Globus pallidus (tissue), 1 donor: Measurements from ENCODE around the gene F12.
A peak's percentile ranks its signal among the peaks of the same experiment; 100 is the strongest.

Source experiments
- DNase-seq: peaks from one replicate; pipeline ENCODE4 v3.0.0-alpha.2; 2015; ENCODE audit warnings: low spot score

Gene F12

DNA sequence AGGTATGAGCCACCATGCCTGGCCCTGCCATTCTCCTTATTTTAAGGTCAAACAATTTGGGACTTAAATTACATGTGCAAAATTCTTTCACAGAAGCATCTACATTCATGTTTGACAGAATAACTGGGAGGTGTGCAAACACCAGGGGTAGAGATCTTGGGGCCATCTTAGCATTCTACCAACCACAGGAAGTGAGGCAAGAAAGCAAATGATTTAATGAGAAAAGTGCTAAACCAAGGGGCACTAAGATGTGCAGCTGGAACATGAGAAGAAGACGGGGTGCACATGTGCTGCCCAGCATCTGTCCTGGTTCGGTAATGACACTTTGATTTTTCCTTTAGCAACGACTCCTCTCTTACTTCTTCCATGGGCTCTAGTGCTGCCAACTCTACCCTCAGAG lies 1.2 kb upstream of the F12 start:
- DNase-seq = no peak

DNA sequence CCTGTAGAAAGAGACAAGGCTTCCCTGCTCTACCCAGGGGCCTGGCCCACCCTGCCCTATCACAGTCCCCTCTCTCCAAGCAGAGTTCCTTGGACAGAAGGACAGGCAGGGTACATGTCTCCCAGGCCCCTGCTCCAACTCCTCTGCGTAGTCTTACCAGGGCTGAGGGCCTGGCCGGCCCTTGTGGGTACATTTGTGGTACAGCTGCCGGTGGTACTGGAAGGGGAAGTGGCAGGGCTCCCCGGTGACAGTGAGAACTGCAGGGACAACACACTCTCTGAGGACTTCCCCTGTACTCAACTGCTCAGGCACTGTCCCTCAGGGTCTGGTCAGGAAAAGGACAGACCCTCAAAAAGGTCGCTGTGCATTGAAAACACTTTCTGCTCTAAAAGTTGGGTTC lies 3.6 kb downstream of the F12 start:
- no peak for DNase-seq

DNA sequence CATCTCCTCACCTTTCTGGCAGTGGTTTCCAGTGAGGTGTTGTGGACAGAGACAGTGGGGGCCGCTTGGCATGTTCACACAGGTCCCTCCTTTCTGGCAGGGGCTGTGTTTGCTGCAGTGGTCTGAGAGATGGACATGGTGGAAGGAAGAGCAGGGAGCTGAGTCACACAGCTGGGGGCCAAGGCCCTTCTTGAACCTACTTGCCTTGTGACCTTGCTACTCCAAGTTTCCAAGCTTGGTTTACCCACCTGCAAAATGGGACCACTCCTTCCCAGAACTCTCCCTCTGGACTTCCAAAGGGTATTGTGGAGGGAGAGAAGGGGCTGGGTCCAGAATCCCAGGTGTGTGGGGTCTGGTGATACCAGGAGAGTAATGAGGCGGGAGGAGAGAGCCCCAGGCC lies 4.1 kb downstream of the F12 start:
- DNase-seq = no peak

DNA sequence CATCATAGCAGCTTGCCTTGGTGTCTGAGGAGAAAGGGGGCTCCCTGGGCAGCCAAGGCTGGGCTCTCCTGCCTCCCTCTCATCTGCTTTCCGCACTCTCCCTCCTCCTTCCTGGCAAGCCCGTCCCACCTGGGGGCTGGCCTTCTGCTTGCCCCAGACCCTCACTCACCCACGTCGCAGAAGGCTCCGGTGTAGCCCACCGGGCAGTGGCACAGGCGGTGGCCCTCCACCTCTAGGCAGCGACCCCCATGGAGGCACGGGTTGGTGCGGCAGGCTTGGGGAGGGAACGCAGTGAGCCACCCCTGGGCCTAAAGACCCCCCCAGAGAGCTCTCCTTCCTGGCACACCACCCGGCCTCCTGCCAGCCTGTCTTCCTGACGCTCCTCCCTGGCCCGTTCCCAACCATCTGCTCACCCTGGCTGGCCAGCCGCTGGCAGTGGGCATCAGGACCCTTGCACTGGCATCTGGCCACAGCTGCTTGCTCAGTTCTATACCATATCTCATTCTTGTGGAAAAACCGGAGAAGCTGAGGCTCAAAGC lies 4.7 kb downstream of the F12 start:
- DNase-seq = no peak

DNA sequence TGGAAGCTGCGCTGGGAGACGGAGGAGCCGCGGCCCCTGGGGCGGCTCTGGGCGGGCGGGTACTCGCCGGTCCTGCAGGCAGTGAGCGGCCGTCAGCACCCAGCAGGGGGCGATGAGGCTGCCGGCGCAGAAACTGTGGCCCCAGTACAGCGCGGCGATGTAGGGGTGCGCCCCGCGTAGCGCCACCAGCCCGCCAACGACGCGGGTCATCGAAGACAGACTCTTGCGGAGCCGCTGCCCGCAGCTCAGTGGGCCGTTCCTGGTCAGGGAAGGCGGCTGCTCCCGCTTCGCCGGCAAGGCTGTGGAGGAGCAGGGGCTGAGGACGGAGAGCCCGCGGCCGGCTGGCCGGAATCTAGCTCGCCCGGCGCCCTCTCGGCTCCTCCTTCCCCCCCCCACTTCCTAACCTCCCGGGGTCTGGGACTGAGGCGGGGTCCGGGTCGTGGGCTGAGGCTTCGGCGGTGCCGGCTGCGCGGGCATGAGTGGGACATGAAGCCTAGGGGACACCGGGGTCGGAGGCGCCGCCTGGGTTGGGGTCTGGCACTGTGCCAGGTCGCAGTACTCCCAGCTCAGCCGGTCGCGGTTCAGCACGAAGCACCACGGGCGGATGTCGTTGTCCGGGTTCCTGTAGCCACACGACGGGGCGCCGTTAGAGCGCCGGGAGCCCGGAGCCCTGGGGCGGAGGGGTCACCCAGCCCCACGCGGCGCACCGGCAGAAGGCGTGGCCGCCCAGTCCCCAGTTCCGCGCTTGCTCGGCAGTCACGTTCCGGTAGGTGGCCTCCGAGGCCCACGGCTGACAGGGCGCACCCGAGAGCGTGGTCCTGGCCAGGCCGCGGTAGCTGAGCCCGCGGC lies 5.3 kb downstream of the F12 start:
- DNase-seq = peak; percentile 50

DNA sequence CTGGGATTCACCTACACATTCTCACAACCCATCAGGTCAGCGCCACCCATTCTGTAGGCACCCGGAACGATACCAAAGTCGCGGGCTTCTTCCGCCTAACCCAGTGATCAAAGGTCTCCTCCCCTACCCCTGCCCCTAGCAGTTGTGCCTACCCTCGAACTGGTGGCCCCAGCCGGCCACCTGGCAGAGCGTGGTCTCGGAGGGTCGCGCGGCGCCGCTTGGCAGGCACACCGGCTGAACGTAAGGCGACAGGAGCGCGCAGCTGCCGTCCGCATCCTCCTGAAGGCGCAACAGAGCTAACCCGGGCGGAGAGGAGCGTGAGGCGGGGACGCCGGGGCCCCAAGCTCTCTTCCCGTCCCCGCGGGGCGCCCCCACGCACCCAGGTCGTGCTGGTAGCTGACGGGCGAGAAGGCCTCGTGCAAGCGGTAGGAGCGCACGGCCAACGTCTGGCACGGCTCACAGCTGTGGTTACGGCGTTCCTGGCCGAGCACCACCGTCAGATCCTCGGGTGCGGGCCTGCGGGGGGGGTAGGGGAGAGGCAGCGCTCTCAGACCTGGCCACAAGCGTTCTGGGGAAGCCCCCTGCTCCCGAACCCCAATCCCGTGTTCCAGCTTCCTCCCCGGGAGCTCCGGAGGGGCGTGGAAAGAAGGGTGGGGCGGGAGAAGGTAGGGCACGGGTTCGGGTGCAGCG lies 6.1 kb downstream of the F12 start:
- no peak for DNase-seq

DNA sequence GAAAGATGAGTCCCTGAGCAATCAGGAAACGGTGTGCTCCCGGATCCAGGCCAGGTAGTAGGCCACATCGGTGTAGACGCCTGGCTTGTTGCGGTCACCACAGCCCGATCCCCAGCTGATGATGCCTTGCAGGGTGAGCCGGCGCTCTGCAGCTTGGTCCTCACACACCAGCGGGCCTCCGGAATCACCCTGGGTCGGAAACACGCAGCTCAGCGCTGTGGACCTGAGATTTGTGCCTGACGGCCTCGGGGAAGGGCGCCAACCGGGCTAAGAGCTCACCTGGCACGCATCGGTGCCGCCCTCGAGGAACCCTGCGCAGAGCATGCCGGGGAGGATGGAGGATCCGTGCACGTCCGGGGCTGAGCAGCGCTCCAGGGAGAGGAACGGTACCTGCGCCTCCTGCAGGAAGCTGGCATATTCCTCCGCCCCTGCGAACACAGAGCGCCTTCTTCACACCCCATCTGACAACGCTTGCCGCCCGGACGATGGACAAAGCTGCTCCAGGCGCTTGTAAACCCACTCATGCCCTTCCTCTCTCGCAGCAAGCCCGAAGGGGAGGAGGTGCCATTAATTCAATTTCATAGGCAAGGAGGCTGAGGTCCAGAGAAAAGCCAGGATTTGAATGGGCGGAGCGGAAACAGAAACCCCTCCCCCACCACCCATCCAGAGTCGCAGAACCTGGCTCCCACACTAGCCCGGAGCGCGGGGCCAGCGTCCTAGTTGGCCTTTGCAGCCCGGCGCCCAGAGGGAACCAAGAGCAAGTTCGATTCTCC lies 6.9 kb downstream of the F12 start:
- DNase-seq = no peak

DNA sequence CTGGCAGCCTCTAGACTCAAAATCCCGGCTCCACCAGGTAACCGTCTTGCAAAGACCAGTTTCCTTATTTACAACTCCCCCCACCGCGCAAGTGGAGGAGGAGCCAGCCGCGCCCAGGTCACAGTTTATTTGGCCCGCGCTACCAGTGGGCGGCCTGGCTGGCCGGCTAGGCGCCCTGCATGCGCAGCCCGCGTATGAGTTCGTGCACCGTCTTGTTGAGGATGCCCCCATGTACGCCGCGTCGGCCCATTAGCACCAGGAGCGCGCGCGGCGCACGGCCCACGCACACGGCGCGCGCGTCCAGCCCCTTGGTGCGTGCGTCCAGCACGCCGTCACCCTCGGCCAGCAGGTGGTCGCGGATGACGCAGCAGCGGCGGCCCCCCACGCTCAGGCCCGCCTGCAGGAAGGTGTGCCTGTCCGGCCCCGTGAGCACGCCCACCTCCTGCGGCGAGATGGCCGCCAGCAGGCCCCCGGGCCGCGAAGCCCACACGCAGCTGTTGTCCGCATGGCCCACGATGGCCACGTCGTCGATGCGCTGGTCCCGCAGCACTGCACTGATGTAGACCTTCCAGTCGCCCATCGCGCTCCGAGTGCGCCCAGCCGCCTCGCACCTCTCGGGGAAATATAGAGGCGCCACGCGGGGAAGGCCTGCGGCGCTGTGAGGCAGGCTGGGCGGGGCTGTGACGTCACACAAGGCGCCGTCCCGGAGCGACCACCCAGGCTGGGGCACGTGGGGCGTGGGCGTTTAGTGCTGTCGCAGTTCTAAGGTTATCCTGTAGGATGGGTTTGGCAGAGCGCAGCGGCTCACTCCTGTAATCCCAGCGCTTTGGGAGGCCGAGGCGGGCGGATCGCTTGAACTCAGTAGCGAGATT lies 9.1 kb downstream of the F12 start, which contains the start of gene PFN3:
Gene PFN3 (minus strand): TSS at position 665 of the 872 bp plus-strand sequence. CDS start 85 bp downstream, at position 580.
- DNase-seq = no peak

DNA sequence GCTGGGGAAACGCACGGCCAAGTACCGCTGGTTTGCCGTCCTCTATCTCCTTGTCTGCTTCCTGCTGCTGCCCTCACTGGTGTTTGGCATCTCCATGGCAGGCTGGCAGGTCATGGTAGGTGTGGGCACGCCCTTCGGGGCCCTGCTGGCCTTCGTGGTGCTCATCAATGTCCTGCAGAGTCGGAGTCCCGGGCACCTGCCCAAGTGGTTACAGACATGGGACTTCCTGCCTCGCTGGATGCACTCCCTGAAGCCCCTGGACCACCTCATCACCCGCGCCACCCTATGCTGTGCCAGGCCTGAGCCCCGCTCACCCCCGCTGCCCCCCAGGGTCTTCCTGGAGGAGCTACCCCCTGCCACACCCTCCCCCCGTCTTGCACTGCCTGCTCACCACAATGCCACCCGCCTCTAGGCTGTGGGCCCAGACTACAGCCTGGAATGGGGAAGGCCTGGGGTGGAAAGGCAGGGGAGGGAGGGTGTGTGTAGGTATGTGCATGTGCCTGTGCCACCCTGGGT lies 11.4 kb downstream of the F12 start:
- no peak for DNase-seq

DNA sequence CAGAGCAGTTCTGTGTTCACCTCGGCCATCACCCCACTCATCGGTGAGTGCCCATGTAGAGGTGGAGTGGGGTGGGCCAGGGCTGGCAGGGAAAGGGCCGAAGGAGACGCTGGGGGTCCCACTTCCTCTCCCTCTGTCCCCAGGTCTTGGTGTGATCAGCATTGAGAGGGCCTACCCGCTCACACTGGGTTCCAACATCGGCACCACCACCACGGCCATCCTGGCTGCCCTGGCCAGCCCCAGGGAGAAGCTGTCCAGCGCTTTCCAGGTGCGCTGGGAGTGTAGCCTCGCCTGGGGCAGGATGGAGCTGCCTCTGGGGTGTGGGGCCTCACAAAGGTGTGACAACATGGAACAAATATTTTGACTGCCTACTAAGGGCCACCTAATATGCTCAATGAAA lies 12.6 kb downstream of the F12 start:
- DNase-seq = no peak

DNA sequence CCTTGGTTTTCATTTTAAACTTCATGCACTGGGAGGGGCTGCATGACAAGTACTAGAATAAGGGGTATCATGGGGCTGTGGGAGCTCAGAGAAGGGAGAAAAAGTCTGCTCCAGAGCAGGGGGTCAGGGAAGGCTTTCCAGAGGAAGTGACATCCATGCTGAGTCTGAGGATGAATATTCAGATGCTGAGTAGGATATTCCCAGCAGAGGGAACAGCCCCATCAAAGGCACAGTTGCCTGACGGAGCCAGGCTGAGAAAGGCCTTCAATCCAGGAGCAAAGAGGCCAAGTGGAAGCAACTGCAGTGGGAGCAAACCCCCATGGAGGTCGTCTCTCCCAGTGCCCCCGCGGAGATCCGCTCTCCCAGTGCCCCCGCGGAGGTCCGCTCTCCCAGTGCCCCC lies 13.3 kb downstream of the F12 start:
- DNase-seq = no peak

DNA sequence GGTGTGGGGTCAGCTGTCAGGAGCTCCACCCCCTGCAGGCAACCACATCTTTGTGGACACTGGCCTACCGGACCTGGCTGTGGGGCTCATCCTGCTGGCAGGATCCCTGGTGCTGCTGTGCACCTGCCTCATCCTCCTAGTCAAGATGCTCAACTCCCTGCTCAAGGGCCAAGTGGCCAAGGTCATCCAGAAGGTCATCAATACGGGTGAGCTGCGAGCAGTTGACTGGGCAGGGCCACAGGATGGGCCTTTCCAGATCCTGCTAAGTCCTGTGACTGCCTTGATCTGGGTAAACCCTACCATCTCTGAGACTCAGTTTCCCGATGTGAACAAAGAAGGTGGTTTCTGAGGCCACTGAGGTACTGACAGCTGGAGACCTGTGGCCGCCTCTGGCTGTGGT lies 15.4 kb downstream of the F12 start:
- no peak for DNase-seq

DNA sequence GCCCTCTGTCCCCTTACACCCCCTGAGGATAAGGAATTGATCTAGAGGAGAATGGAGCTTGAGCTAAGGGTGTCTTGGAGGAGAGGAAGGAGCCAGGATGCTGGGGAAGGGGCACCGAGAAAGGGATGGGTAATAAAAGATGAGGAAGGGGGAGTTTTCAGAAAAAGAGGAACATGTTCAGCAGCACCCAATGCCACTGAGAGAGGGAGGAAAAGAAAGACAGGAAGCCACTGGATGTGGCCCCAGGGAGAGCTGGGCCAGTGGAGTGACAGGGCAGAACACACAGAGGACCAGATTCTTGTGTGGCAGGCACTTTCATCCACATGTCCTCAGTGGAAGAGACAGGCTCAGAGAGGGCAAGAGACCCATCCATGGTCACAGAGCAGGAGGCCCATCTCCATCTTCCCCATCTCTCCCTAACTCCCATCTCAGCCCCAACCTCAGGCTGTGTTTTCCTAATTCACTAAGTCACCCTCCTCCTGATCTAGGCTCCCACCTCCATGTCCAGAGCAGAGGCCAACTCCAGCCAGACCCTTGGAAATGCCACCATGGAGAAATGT lies 16.1 kb downstream of the F12 start:
- no peak for DNase-seq

DNA sequence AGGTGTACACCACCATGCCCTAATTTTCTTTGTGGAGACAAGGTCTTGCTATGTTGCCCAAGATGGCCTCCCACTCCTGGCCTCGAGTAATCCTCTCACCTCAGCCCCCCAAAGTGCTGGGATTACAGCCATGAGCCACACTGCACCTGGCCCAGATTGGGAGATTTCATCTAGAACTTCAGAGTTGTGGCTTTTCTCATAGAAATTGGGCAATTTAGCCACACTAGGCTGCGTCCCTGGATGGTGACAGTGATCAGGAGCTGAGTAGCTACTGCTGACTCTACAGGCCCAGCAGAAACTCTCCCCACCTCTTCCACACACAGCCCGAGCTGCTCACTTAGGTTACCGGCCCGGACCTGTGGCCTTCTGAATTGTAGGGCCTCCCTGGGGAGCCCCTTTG lies 16.6 kb downstream of the F12 start:
- no peak for DNase-seq

DNA sequence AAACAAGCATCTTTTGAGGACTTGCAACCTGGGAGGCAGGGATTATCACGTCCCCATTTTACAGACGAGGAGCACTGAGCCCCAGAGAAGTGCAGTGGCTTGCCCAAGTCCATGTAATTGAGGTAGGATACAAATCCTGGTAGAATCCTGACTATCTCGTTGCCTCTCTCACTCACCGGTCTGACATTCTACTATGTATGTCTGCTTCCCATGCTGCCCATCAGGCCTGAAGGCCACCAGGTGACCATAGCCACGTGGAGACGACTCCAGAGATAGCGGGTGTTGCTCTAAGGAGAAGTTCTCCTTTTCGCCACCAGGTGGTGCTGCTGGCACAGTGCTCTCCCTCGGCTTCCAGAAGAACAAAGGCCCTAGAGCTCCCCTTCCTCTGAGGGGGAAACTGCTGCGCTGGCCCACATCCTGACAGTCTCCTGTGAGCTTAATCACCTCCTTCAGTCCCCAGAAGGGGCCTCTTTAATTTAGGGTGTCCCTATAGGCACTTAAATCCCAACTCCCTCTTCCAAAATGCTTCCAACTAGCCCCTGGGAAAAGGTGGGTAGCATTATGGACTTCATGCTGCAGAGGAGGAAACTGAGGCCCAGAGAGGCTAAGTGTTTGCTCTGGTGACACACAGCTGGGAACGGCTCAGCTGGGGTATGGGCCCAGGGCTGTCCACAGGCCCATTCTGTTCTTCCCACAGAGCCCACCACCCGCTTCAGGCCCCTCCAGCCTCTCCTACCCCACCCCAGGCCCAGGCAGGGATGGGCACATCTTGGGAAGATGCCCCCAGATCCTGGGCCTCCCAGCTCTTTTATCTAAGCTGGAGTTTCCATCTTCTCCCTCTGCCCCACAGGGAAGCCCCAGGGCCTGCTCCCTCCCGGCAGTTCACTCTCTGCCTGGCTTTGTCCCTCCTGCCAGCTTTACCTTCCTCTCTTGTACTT lies 18.7 kb downstream of the F12 start:
- peak; percentile 59 for DNase-seq

DNA sequence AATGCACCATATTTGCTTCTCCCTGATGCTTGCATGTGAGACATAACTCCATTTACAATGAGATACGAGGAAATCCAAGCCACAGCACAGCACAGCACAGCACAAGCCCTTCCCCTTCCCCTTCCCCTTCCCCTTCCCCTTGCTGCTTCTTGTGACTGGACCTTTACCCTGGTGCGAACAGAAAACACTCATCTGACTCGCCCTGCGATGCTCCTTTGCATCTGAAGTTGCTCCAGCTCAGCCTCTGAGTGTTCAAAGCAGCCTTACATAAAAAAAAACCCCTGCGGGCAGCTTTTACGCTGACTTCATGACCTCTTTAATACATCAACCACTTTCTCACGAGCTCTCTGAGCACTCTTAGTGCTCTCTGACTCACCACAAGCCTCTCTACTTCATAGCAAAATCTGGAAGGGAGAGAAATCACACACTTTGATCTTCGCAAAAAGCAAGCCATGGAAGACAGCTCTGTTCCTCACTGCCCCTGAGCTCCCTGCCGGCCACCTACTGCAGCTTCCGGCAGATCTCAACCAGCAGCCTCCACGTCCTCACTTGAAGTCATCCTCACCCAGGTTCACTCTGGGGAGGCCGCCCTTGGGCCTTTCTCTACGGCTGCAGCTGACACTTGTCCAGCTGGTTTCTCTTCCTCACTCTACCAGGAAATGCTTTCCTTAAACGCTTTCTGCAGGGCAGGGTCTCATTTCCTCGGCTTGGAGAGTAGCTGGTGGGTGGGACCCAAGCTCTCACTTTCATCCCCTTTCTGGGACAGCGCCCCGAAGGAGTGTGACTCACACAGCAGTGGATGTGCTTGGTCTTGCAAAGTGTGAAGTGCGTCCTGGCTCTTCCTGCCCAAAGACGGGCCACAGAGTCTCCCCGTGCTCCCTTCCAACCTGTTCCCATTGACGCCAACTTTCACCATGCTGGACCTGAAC lies 19.9 kb downstream of the F12 start:
- no peak for DNase-seq

DNA sequence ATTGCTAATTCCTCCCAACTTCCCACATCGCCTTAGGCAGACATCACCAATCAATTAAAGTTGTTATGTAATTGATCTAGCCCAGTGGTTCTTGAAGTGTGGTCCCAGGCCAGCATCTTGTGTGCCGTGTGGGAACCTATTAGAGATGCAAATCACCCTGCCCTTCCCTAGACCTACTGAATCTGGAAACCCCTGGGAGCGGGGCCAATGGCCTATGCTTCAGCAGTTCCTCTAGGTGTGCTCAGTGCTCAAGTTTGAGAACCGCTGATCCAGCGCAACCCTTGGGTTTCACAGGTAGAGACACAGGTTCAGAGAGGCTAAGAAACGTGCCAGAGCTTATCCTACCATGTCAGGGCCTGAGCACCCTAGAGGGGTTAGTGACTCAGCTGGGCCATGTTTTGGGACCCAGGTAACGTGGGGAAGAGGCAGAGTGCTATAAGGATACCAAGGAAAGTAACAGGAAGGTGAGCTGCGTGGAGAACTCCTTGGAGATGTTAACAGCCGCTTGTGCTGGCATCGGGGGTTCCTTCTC lies 20.8 kb downstream of the F12 start:
- DNase-seq = no peak

DNA sequence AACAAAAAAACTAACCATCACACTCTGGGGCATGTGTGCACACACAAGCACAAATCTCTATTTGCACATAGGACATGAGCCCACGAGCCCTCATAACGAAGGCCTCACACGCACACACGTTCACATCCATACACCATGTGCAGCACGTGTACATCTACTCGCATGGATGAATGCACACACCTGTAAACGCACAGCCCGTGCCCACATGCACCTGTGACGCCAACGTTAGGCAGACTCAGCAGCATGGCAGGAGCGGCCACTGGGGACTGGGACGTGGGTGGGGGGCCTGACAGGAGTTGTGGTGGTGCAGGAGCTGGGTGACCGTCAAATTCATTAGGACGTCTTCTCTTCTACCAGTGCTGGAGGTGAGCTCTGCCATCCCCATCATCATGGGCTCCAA lies 22.0 kb downstream of the F12 start:
- DNase-seq = no peak
